NCI-H2081 (cell line): ENCODE results near the gene ENAM.
A peak's percentile ranks its signal among the peaks of the same experiment; 100 is the strongest.
"Not testable (repeated sequence)": the region's sequence is repeated elsewhere in the genome, so short reads cannot be mapped to it uniquely, and the experiment has no call there.

Experiments used
- DNase-seq, 2 experiments: peaks; one replicate each; lab custom pipeline; 2025; lab: John Stamatoyannopoulos, UW

The ENAM gene

DNA sequence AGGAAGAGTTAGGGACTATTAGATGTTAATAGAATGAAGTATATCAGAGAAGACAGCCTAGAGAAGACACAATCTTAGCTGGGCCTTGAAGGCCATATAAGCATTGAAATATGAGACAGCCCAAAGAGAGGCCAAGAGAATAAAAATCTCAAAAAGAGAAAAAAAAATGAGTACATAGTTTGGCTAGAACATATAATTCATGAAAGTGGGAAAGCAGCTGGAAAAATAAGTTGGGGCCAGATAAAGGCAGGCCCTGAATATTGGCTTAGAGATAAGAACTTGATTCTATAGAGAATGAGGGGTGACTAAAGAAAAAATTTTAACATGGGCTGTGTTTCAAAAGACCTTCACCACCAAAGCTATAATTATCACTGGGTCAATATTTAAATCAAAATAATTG lies 52.4 kb downstream of the ENAM start:
- no peak for DNase-seq

DNA sequence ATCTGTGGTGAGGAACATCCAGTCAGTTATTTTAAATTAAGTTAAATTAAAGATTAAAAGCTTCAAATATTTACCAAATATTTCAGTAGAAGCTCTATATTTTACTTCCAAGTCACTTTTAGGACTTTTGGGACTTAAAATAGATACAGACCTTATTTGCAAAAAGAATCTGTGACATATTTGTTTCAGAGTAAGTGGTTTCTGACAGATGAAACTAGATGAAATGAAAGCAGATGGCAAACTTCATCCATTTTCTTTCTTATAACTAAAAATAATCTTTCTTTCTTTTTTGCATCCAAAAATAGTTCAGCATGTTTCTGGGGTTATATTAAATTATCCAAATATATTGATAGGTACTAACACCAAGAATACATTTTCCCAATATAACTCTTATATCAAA lies 53.2 kb downstream of the ENAM start:
- DNase-seq, result no peak

DNA sequence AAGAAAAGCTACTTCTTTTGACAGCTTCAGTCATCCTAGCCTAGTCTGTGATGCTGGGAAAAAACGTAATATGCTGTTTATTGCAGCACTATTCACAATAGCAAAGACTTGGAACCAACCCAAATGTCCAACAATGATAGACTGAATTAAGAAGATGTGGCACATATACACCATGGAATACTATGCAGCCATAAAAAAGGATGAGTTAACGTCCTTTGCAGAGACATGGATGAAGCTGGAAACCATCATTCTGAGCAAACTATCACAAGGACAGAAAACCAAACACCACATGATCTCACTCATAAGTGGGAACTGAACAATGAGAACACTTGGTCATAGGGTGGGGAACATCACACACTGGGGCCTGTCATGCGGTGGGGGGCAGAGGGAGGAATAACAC lies 53.6 kb downstream of the ENAM start:
- DNase-seq, result not testable (repeated sequence)

DNA sequence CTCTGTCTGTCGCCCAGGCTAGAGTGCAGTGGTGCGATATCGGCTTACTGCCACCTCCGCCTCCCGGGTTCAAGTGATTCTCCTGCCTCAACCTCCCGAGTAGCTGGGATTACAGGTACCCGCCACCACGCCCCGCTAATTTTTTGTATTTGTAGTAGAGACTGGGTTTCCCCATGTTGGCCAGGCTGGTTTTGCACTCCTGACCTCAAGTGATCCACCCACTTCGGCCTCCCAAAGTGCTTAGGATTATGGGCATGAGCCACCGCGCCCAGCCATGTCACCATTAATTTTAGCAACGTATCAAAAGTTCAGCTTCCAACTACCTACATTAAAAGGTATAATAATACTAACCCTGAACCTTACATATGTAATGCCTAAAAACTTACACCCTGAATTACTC lies 58.8 kb downstream of the ENAM start:
- DNase-seq, result no peak

DNA sequence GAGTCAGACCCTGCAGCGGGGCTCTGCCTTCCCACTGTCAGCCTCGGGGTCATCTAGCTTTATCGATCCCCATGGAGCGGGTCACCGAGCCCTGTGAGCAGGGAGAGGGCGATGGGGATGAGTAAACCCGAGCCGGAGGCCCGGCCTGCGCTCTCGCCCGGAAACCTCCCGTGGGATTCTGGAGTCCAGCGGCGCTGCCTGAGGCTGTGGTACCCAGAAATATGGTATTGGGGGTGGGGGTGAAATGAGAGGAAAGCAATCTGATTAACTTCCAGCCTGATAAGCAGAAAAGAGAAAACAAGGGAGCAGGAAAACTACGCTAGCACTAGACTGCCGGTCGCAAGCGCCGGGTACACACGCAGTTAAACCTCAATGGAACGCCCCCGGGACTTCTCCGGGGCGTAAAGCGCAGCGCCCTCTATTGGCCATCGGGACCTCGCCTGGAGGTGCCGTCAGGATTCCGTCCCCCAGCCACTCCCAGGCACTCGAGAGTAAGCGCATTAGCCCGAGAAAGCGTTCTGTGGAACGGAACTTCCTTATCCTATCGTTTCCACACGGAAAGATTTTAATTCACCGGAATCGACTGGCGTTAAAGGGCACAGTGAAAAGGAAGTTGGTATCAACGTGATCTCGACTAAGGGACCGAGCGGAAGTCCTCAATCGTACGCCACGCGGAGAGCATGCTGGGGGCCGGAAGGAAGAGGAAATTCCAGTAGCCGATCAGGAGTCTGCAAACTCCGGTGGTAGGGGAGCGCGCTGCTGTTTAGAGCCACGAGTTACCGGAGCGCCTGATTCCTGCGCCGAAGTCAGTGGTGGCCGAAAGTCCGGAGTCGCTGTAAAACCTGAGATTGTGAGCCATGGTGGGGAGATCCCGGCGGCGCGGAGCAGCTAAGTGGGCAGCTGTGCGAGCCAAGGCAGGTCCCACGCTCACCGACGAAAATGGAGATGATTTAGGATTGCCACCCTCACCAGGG lies 59.6 kb downstream of the ENAM start, which contains the start of gene UTP3:
UTP3 (plus strand) TSS at position 712 of the 974 bp plus-strand sequence; CDS start at position 858, 146 bp downstream.
- peak; percentile 92 to 97 for DNase-seq

DNA sequence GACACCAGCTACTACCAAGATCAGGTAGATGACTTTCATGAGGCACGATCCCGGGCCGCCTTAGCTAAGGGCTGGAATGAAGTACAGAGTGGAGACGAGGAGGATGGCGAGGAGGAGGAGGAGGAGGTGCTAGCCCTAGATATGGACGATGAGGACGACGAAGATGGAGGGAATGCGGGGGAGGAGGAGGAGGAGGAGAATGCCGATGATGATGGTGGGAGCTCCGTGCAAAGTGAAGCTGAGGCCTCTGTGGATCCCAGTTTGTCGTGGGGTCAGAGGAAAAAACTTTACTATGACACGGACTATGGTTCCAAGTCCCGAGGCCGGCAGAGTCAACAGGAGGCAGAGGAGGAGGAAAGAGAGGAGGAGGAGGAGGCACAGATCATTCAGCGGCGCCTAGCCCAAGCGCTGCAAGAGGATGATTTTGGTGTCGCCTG lies 60.3 kb downstream of the ENAM start:
- DNase-seq, result no peak

DNA sequence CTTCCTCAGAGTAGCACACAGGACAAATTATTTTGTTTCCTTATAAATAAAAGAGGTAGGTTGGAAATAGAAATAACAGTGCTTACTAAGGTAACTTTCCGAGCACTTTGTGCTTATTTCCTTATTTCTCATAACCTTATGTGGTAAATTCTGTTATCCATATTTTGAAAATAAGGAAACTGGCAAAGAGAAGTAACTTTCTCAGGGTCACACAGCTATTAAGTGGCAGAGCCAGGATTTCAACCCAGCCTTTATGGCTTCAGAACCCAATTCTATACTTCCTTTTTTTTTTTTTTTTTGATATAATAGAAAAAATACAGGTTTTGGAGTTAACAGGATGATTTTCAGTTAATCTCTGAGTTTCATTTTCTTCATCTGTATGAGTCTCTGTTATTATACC lies 63.1 kb downstream of the ENAM start:
- DNase-seq, result no peak

DNA sequence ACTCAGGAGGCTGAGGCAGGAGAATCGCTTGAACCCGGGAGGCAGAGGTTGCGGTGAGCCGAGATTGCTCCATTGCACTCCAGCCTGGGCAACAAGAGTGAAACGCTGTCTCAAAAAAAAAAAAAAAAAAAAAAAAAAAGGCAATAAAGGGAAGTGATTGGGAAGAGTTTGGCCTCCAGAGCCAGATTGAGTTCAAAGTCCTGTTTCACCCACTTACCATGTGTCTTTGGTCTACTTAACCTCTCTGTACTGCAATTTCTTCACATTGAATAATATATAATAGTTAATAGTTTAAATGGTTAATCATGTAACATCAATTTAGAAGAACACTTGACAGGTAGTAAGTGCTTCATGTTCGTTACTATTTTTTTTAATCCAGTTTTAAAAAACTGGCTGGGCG lies 66.1 kb downstream of the ENAM start:
- not testable (repeated sequence) for DNase-seq
